ENCODE results near the gene PKN1. TPM values are rescaled to one million over a fixed set of nuclear protein-coding genes. Genes with fewer than 3 reads are reported as not detected.

PKN1 gene
- total and polyA plus RNA-seq, 2 experiments from 2014 or later: 86.8 to 201 TPM

DNA sequence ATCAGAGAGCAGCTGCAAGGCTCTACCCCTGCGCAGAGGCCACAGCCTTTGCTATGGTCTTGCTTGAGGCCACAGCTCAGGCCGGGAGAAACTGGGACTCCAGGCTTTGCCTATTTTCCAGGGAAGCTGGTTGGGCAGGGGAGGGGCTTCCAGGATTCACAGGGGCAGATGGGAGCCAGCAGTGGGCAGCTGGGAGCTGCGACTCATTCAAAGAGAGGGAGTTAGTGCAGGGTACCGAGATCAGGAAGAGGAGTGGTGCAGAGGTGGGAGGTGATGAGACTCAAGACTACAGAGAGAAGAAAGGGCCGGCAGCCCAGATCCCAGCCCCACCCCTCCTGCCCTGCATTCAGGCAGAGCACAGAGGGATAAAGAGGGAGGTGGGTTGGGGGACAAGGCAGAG lies 39.8 kb upstream of the PKN1 start (continued):
- TF ChIP-seq JUNB (IDR thresholded peaks at IDR 0.05; ENCODE audit: unreplicated experiment) (no peak), EZH2 (IDR thresholded peaks at IDR 0.05; ENCODE audit: low read depth, unreplicated experiment) (no peak), STAT1 (IDR thresholded peaks at IDR 0.05; ENCODE audit: unreplicated experiment) (no peak), EZH2phosphoT487 (IDR thresholded peaks at IDR 0.05; ENCODE audit: unreplicated experiment) (no peak)
- TF ChIP-seq, protein P1, sequence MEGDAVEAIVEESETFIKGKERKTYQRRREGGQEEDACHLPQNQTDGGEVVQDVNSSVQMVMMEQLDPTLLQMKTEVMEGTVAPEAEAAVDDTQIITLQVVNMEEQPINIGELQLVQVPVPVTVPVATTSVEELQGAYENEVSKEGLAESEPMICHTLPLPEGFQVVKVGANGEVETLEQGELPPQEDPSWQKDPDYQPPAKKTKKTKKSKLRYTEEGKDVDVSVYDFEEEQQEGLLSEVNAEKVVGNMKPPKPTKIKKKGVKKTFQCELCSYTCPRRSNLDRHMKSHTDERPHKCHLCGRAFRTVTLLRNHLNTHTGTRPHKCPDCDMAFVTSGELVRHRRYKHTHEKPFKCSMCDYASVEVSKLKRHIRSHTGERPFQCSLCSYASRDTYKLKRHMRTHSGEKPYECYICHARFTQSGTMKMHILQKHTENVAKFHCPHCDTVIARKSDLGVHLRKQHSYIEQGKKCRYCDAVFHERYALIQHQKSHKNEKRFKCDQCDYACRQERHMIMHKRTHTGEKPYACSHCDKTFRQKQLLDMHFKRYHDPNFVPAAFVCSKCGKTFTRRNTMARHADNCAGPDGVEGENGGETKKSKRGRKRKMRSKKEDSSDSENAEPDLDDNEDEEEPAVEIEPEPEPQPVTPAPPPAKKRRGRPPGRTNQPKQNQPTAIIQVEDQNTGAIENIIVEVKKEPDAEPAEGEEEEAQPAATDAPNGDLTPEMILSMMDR (conservative IDR thresholded peaks at IDR 0.05; ENCODE audit: low read depth in 2 of 2): no peak
- TF ChIP-seq, protein P2, sequence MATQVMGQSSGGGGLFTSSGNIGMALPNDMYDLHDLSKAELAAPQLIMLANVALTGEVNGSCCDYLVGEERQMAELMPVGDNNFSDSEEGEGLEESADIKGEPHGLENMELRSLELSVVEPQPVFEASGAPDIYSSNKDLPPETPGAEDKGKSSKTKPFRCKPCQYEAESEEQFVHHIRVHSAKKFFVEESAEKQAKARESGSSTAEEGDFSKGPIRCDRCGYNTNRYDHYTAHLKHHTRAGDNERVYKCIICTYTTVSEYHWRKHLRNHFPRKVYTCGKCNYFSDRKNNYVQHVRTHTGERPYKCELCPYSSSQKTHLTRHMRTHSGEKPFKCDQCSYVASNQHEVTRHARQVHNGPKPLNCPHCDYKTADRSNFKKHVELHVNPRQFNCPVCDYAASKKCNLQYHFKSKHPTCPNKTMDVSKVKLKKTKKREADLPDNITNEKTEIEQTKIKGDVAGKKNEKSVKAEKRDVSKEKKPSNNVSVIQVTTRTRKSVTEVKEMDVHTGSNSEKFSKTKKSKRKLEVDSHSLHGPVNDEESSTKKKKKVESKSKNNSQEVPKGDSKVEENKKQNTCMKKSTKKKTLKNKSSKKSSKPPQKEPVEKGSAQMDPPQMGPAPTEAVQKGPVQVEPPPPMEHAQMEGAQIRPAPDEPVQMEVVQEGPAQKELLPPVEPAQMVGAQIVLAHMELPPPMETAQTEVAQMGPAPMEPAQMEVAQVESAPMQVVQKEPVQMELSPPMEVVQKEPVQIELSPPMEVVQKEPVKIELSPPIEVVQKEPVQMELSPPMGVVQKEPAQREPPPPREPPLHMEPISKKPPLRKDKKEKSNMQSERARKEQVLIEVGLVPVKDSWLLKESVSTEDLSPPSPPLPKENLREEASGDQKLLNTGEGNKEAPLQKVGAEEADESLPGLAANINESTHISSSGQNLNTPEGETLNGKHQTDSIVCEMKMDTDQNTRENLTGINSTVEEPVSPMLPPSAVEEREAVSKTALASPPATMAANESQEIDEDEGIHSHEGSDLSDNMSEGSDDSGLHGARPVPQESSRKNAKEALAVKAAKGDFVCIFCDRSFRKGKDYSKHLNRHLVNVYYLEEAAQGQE (IDR thresholded peaks at IDR 0.05; ENCODE audit: unreplicated experiment): no peak
- TF ChIP-seq, protein P3, sequence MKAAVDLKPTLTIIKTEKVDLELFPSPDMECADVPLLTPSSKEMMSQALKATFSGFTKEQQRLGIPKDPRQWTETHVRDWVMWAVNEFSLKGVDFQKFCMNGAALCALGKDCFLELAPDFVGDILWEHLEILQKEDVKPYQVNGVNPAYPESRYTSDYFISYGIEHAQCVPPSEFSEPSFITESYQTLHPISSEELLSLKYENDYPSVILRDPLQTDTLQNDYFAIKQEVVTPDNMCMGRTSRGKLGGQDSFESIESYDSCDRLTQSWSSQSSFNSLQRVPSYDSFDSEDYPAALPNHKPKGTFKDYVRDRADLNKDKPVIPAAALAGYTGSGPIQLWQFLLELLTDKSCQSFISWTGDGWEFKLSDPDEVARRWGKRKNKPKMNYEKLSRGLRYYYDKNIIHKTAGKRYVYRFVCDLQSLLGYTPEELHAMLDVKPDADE (IDR thresholded peaks at IDR 0.05): no peak

DNA sequence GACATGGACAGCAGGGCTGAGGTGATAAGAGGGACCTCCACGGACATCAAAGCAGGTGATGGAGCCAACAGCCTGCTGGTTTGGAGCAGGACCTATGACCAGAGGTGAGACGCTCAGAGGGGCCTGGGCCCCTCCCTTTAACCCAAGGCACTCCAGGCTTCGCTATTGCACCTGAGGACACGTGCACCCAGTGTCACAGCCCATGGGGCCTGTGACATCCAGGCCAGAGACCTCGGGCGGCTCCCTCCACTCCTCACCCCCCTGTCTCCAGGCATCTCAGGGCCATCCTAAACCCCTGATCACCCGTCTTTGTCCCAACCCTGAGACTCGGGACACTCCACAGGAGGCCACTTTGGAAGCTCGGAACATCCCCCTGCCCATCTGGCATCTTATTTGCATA lies 38.9 kb upstream of the PKN1 start:
- no peak overlapping the region for H3K27ac Mint-ChIP-seq
- Histone ChIP-seq H3K4me3 (no peak overlapping the region), H3K27me3 (ENCODE audit: insufficient read depth) (no peaks in the 10 kb centered on the region), H4K20me1 (replicated peaks; ENCODE audit: insufficient read depth) (no peaks in the 10 kb centered on the region), H3F3A (replicated peaks; ENCODE audit: low read depth) (no peaks in the 10 kb centered on the region), H3K4me1 (ENCODE audit: insufficient read depth) (no peaks in the 10 kb centered on the region), H3K36me3 (ENCODE audit: insufficient read depth) (no peaks in the 10 kb centered on the region), H3K79me2 (replicated peaks; ENCODE audit: insufficient read depth) (no peaks in the 10 kb centered on the region), H3K9me2 (ENCODE audit: insufficient read depth) (no peaks in the 10 kb centered on the region), H3K4me2 (no peak overlapping the region), H2AFZ (no peak overlapping the region), H3K27ac (ENCODE audit: low read depth) (no peak overlapping the region)
- H3K27me3 Mint-ChIP-seq (ENCODE audit: insufficient read depth, low read depth, poor library complexity): peaks cover 6% of the 10 kb centered on the region
- ATAC-seq (no peak), DNase-seq (ENCODE audit: low spot score) (no peak)
- peaks cover 9% of the 10 kb centered on the region for H3K4me1 Mint-ChIP-seq
- no peaks in the 10 kb centered on the region for H3K36me3 Mint-ChIP-seq (ENCODE audit: low read depth)
- H3K4me3 Mint-ChIP-seq: no peak overlapping the region
- no peaks in the 10 kb centered on the region for H3K9me3 Mint-ChIP-seq
- TF ChIP-seq POLR2AphosphoS5 (IDR thresholded peaks at IDR 0.05; ENCODE audit: low read depth) (no peak), JUNB (IDR thresholded peaks at IDR 0.05; ENCODE audit: unreplicated experiment) (no peak), NANOG (IDR thresholded peaks at IDR 0.05; ENCODE audit: borderline replicate concordance) (no peak), EZH2 (IDR thresholded peaks at IDR 0.05; ENCODE audit: low read depth, unreplicated experiment) (no peak), CREB1 (CRISPR knock-in tag; IDR thresholded peaks at IDR 0.05; ENCODE audit: low read depth) (no peak), ZNF114 (CRISPR knock-in tag; IDR thresholded peaks at IDR 0.05) (no peak), STAT1 (IDR thresholded peaks at IDR 0.05; ENCODE audit: unreplicated experiment) (no peak), ZNF331 (CRISPR knock-in tag; IDR thresholded peaks at IDR 0.05; ENCODE audit: low read depth) (no peak), EZH2phosphoT487 (IDR thresholded peaks at IDR 0.05; ENCODE audit: unreplicated experiment) (no peak)
- TF ChIP-seq, protein P3 (IDR thresholded peaks at IDR 0.05): no peak
- TF ChIP-seq, protein P2 (IDR thresholded peaks at IDR 0.05; ENCODE audit: unreplicated experiment): no peak
